HG02571 (cell line): ENCODE results near the gene CCDC63.
"Not testable (repeated sequence)": the region's sequence is repeated elsewhere in the genome, so short reads cannot be mapped to it uniquely, and the experiment has no call there.

Experiments used
- ATAC-seq: cut with Tn5 transposase; IDR thresholded peaks from one replicate; pipeline ENCODE4 v1.9.1; 2021; ENCODE audit warnings: mild to moderate bottlenecking, moderate library complexity; ENCODE audit not compliant: unreplicated experiment

CCDC63 gene

GRCh38 chr12:110844131-110844530, 2.7 kb upstream of the CCDC63 start:
- ATAC-seq = no peak

- ATAC-seq = no peak
Measured at GRCh38 chr12:110844551-110845338, 2.0 kb upstream of the CCDC63 start.

- no peak for ATAC-seq
Measured at GRCh38 chr12:110845339-110845682, 1.5 kb upstream of the CCDC63 start.

GRCh38 chr12:110848314-110848923, 1.6 kb downstream of the CCDC63 start:
- no peak for ATAC-seq

- ATAC-seq = no peak
Measured at GRCh38 chr12:110849221-110849620, 2.4 kb downstream of the CCDC63 start.

- no peak for ATAC-seq
Measured at GRCh38 chr12:110849748-110850403, 3.1 kb downstream of the CCDC63 start.

- no peak for ATAC-seq
Measured at GRCh38 chr12:110850762-110851161, 4.0 kb downstream of the CCDC63 start.

GRCh38 chr12:110853836-110854235, 7.0 kb downstream of the CCDC63 start:
- no peak for ATAC-seq

GRCh38 chr12:110856542-110856941, 9.8 kb downstream of the CCDC63 start:
- ATAC-seq = no peak

GRCh38 chr12:110857528-110857927, 10.7 kb downstream of the CCDC63 start:
- no peak for ATAC-seq

- ATAC-seq = not testable (repeated sequence)
Measured at GRCh38 chr12:110857954-110858353, 11.2 kb downstream of the CCDC63 start.

GRCh38 chr12:110858848-110859247, 12.1 kb downstream of the CCDC63 start:
- ATAC-seq = no peak

- no peak for ATAC-seq
Measured at GRCh38 chr12:110860833-110861296, 14.1 kb downstream of the CCDC63 start.

- ATAC-seq = no peak
Measured at GRCh38 chr12:110861729-110862128, 14.9 kb downstream of the CCDC63 start.

GRCh38 chr12:110862329-110862728, 15.5 kb downstream of the CCDC63 start:
- no peak for ATAC-seq

GRCh38 chr12:110863161-110863560, 16.4 kb downstream of the CCDC63 start:
- ATAC-seq = no peak

GRCh38 chr12:110865521-110865920, 18.7 kb downstream of the CCDC63 start:
- ATAC-seq = no peak

GRCh38 chr12:110869026-110869425, 22.2 kb downstream of the CCDC63 start:
- ATAC-seq = no peak

- no peak for ATAC-seq
Measured at GRCh38 chr12:110869803-110870202, 23.0 kb downstream of the CCDC63 start.

GRCh38 chr12:110872100-110872499, 25.3 kb downstream of the CCDC63 start:
- no peak for ATAC-seq

GRCh38 chr12:110874351-110874750, 27.6 kb downstream of the CCDC63 start:
- no peak for ATAC-seq

- no peak for ATAC-seq
Measured at GRCh38 chr12:110874781-110875180, 28.0 kb downstream of the CCDC63 start.
